Thyroid gland (tissue), 4 donors: Measurements from ENCODE around the gene NEDD4L. TPM values are rescaled to one million over a fixed set of nuclear protein-coding genes. Genes with fewer than 3 reads are reported as not detected.

Experiments
- DNase-seq, 2 donors: peaks; one replicate each; pipeline ENCODE4 v3.0.0-alpha.2; 2019
- H3K27ac ChIP-seq, 3 donors: fragments of 200-600 bp; sonication (generic); 1 replicate in 2 of 3; 2 replicates in 1 of 3; pipeline ENCODE4 v1.5.1; 2016 to 2019; ENCODE audit warnings: mild to moderate bottlenecking in 1 of 3, moderate library complexity in 1 of 3
- H3K27me3 ChIP-seq: fragments of 200-600 bp; sonication (generic); one replicate; pipeline ENCODE4 v1.5.1; 2019
- H3K36me3 ChIP-seq, 2 donors: fragments of 200-600 bp; sonication (generic); one replicate each; pipeline ENCODE4 v1.5.1; 2016 to 2019
- H3K4me1 ChIP-seq, 2 donors: fragments of 200-600 bp; sonication (generic); one replicate each; pipeline ENCODE4 v1.5.1; 2017 to 2019
- H3K4me3 ChIP-seq, 3 donors: fragments of 200-600 bp; sonication (generic); replicated peaks in 1 of 3; 1 replicate in 2 of 3; 2 replicates in 1 of 3; pipeline ENCODE4 v1.5.1; 2016; ENCODE audit warnings: mild to moderate bottlenecking in 1 of 3
- H3K9me3 ChIP-seq: fragments of 200-600 bp; sonication (generic); one replicate; pipeline ENCODE4 v1.5.1; 2017
- POLR2A ChIP-seq, 2 donors: fragments of 450-650 bp; IDR thresholded peaks; one replicate each; pipeline ENCODE4 v1.6.1; 2017; ENCODE audit warnings: antibody characterized with exemption in 2 of 2, mild to moderate bottlenecking in 2 of 2, moderate library complexity in 1 of 2
- WGBS, 2 donors: methylation state at CpG; one replicate each; pipeline ENCODE4 v1.1.5; 2017; 5-methylcytosine and 5-hydroxymethylcytosine counted together
- intact Hi-C: fragments of 100-400 bp; cut with DNase I; formaldehyde crosslinking; loops from one replicate; pipeline ENCODE4 v1.15.1; 2023
- total RNA-seq, 4 donors: library from RNA; depleted of rRNA; stranded (reverse); fragments of >200 nt; gene quantifications; one replicate each; pipeline ENCODE4 v1.2.3, GENCODE V29; 2016
- TF ChIP-seq, protein P1 (sequence below), 6 experiments: fragments of 200-600 bp in 3 of 6; fragments of 450-650 bp in 3 of 6; sonication (generic) in 3 of 6; IDR thresholded peaks; one replicate each; pipeline ENCODE4 v1.5.1; 2016 to 2019; ENCODE audit warnings: antibody characterized with exemption in 6 of 6, mild to moderate bottlenecking in 2 of 6, inconsistent platforms in 1 of 6, moderate library complexity in 1 of 6

NEDD4L gene
- total RNA-seq, 4 donors from 2014 or later: 61.5 to 105 (median 78.0) TPM

DNA sequence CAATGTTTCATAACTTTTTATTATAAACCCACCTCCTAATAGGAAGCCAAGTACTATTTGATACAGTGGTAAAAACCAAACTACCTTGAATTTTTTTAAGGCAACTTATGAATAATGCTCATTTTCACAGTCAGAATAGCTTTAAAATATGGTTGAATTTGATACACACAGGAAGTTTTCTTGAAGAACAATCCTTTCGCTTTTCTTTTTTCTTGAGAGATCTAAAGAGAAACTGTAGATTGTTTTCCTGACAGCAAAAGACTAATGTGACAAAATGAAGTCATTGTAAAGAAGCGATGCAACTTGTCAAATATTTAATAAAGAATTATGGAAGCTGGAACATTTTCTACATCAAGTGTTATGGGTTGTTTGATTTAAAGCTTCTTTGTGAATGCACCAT is 357.2 kb downstream of the NEDD4L start:
- H3K9me3 ChIP-seq: no peaks in the 10 kb centered on the region
- no peak for TF ChIP-seq POLR2A (IDR thresholded peaks at IDR 0.05)
- TF ChIP-seq, protein P1, sequence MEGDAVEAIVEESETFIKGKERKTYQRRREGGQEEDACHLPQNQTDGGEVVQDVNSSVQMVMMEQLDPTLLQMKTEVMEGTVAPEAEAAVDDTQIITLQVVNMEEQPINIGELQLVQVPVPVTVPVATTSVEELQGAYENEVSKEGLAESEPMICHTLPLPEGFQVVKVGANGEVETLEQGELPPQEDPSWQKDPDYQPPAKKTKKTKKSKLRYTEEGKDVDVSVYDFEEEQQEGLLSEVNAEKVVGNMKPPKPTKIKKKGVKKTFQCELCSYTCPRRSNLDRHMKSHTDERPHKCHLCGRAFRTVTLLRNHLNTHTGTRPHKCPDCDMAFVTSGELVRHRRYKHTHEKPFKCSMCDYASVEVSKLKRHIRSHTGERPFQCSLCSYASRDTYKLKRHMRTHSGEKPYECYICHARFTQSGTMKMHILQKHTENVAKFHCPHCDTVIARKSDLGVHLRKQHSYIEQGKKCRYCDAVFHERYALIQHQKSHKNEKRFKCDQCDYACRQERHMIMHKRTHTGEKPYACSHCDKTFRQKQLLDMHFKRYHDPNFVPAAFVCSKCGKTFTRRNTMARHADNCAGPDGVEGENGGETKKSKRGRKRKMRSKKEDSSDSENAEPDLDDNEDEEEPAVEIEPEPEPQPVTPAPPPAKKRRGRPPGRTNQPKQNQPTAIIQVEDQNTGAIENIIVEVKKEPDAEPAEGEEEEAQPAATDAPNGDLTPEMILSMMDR (IDR thresholded peaks at IDR 0.05): no peak
- no peak for DNase-seq
- intact Hi-C loops: no loop called here
- H3K27me3 ChIP-seq: no peaks in the 10 kb centered on the region
- no peak overlapping the region for H3K4me3 ChIP-seq
- no peak overlapping the region for H3K27ac ChIP-seq
- peaks cover 0 to 5% of the 10 kb centered on the region in 2 donors for H3K36me3 ChIP-seq
- 92 to 95% methylated on average over 2 of the region's 2 CpGs for WGBS, 2 donors
- H3K4me1 ChIP-seq: peaks cover 0 to 7% of the 10 kb centered on the region in 2 donors

DNA sequence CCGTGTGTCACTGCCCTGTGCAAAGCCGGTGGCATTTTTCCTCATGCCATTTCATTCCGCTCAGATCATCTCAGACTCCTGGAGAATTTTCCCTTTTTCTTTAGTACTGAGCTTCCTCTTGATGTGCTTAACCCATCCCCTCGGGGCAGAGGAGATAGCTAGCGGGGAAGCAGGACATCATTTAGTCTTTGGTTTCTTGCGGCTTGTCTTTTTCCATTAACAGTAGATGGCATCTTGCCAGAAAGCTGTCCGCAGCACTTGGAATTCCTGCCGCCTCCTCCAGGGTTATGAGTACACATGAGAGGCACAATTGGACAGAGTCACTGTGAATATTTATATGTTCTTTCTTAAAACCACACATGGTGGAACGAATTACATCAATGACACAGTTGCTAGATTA is 358.2 kb downstream of the NEDD4L start:
- peak; percentile 26 to 59 for DNase-seq
- intact Hi-C loops: no loop called here
- TF ChIP-seq POLR2A (IDR thresholded peaks at IDR 0.05): no peak
- TF ChIP-seq, protein P1 (IDR thresholded peaks at IDR 0.05): peak in 1 of 6 experiments; percentile 22
- Histone ChIP-seq H3K9me3 (no peaks in the 10 kb centered on the region), H3K4me1 (peaks cover 0 to 7% of the 10 kb centered on the region in 2 donors), H3K27me3 (no peaks in the 10 kb centered on the region), H3K36me3 (no peaks in the 10 kb centered on the region), H3K27ac (peak overlapping the region in 1 of 3 donors; percentile 66), H3K4me3 (no peak overlapping the region)
- 44 to 69% methylated on average over 8 to 9 of the region's 9 CpGs for WGBS, 2 donors

DNA sequence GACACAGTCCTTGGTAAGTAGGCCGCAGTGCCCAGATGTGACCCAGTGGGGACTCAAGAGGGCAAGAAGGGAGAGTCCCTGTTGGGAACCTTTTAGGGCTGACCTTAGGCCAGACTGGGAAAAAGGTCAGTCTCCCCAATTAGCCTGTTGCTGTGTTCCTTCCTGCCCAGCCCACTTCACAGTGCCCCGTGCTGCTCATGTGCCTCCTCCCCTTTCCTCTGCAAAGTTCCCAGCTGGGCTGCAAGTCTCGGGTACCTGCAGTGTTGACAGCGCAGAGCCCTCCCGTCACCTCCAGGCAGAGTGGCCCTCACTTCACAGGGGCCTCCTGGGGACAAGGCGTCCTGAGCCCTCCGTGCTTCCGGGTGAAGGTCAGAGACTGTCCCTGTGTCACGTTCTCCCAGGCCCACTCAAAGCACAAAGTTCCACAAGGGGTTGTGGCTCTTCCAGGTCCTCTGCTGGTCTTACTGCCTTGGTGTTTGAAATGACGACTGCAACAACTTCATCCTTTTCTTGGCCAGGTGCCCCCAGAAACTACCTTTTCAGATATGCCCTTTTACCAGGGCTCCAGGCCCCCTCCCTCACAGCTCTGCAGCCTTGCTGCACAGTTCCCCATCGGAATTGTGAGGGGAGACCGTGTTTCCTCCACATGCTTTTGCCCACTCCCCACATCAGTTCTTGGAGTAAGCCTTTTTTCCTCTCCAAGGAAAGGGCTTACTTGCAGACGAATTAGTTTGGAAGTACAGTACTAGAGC is 359.1 kb downstream of the NEDD4L start:
- DNase-seq: peak; percentile 8 to 39
- Histone ChIP-seq H3K4me3 (no peak overlapping the region), H3K4me1 (peaks cover 0 to 7% of the 10 kb centered on the region in 2 donors), H3K27ac (peak overlapping the region in 1 of 3 donors; percentile 66), H3K36me3 (no peaks in the 10 kb centered on the region), H3K9me3 (no peaks in the 10 kb centered on the region), H3K27me3 (no peaks in the 10 kb centered on the region)
- no peak for TF ChIP-seq POLR2A (IDR thresholded peaks at IDR 0.05)
- TF ChIP-seq, protein P1 (IDR thresholded peaks at IDR 0.05): no peak
- intact Hi-C loops: no loop called here
- WGBS, 2 donors: 64 to 66% methylated on average over 8 to 13 of the region's 13 CpGs

DNA sequence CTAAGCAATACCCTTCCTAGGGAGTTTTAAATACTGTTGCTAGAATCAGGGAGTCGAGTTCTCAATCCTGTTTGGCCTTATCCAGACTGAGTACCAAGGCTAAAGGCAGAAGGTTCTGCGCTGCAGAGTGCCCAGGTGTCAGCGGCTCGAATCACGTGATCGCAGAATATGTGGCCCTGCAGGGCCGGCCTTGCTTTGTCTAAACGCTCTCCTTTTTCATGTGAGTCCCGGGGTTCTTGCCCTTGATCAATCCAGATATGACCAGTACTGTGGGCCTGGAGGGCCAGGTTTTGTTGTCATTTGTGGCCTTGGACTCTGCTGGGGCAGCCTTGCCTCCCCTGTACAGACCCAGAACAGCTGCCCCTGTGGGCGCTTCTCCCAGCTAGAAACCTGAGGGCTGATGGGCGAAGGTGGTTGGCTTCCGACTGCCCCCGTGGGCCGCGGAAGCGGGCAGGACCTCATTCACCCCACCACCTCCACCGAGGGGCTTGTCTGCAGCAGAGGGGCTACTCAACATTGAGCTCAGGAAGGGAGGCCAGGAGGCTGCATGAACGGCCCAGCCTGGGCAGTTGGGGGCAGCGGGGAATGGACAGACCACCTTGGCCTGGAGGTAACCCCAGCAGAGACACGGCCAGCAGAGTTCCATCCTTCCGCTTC is 359.9 kb downstream of the NEDD4L start:
- no peak for DNase-seq
- 90 to 92% methylated on average over 9 to 18 of the region's 21 CpGs for WGBS, 2 donors
- Histone ChIP-seq H3K27me3 (no peaks in the 10 kb centered on the region), H3K9me3 (no peaks in the 10 kb centered on the region), H3K36me3 (no peaks in the 10 kb centered on the region), H3K4me1 (peaks cover 0 to 7% of the 10 kb centered on the region in 2 donors), H3K4me3 (no peak overlapping the region), H3K27ac (no peak overlapping the region)
- TF ChIP-seq, protein P1 (IDR thresholded peaks at IDR 0.05): no peak
- TF ChIP-seq POLR2A (IDR thresholded peaks at IDR 0.05): no peak
- intact Hi-C loops: no loop called here
